ENCODE data around the gene DNMT3A.

- no peak for TF ChIP-seq POLR2A (IDR thresholded peaks at IDR 0.05; ENCODE audit: low read length)
- TF ChIP-seq GATA1 (IDR thresholded peaks at IDR 0.05; ENCODE audit: low read depth, low read length) = no peak
Measured at GRCh38 chr2:25385910-25386309, 44.2 kb upstream of the DNMT3A start.
